AG08395 (cell line): Measurements from ENCODE around the gene CENPX.
A peak's percentile ranks its signal among the peaks of the same experiment; 100 is the strongest.

Experiments used
- DNase-seq: peaks from one replicate; pipeline ENCODE4 v3.0.0; 2012; ENCODE audit warnings: mixed read lengths, low spot score

Gene CENPX

GRCh38 chr17:82012261-82012639, 10.4 kb downstream of the CENPX start:
- no peak for DNase-seq

GRCh38 chr17:82011617-82012187, 11.0 kb downstream of the CENPX start:
- no peak for DNase-seq

- DNase-seq: no peak
Measured at GRCh38 chr17:82010575-82011525, 11.8 kb downstream of the CENPX start.

- DNase-seq: no peak
Measured at GRCh38 chr17:82009413-82009812, 13.3 kb downstream of the CENPX start.

- DNase-seq: no peak
Measured at GRCh38 chr17:82008941-82009405, 13.7 kb downstream of the CENPX start.

GRCh38 chr17:82008258-82008940, 14.3 kb downstream of the CENPX start:
- DNase-seq: no peak

- no peak for DNase-seq
Measured at GRCh38 chr17:82007495-82008257, 15.0 kb downstream of the CENPX start.

GRCh38 chr17:82007228-82007494, 15.5 kb downstream of the CENPX start:
- DNase-seq: no peak

- peak; percentile 54 for DNase-seq
Measured at GRCh38 chr17:82006468-82007227, 16.0 kb downstream of the CENPX start.

- no peak for DNase-seq
Measured at GRCh38 chr17:82005701-82006348, 16.9 kb downstream of the CENPX start.

GRCh38 chr17:82004517-82005455, 17.9 kb downstream of the CENPX start:
- no peak for DNase-seq

GRCh38 chr17:82003411-82004381, 19.0 kb downstream of the CENPX start:
- DNase-seq: peak; percentile 96

GRCh38 chr17:82001571-82002056, 21.1 kb downstream of the CENPX start:
- DNase-seq: no peak

- DNase-seq: no peak
Measured at GRCh38 chr17:82000803-82001570, 21.7 kb downstream of the CENPX start.

- DNase-seq: no peak
Measured at GRCh38 chr17:81999976-82000802, 22.5 kb downstream of the CENPX start.

GRCh38 chr17:81999587-81999975, 23.1 kb downstream of the CENPX start:
- DNase-seq: no peak
